Mesenchymal stem cell (in vitro differentiated cells and primary cell): Measurements from ENCODE around the gene BCORL1.
A peak's percentile ranks its signal among the peaks of the same experiment; 100 is the strongest.

Experiments
- DNase-seq: peaks from one replicate; pipeline ENCODE4 v3.0.0-alpha.2; 2013
- H2AFZ ChIP-seq: one replicate; pipeline ENCODE4 v1.6.1; 2013; ENCODE audit warnings: low read depth, mild to moderate bottlenecking, control low read depth, inconsistent platforms, low read length, moderate library complexity
- H2AK5ac ChIP-seq: 2 replicates; pipeline ENCODE4 v1.6.1; 2013; ENCODE audit warnings: low read length, moderate library complexity, mild to moderate bottlenecking, inconsistent platforms; ENCODE audit not compliant: severe bottlenecking
- H2BK120ac ChIP-seq: one replicate; pipeline ENCODE4 v1.6.1; 2013; ENCODE audit warnings: low read depth, mild to moderate bottlenecking, inconsistent platforms, low read length, moderate library complexity
- H2BK12ac ChIP-seq, 2 experiments: one replicate each; pipeline ENCODE4 v1.6.1; 2013; ENCODE audit warnings: inconsistent platforms in 2 of 2, low read length in 2 of 2, mild to moderate bottlenecking in 2 of 2, moderate library complexity in 2 of 2, control low read depth in 1 of 2
- H2BK15ac ChIP-seq: one replicate; pipeline ENCODE4 v1.6.1; 2013; ENCODE audit warnings: mild to moderate bottlenecking, low read depth, inconsistent platforms; ENCODE audit not compliant: poor library complexity, severe bottlenecking
- H2BK5ac ChIP-seq: 2 replicates; pipeline ENCODE4 v1.6.1; 2013; ENCODE audit warnings: low read depth, mild to moderate bottlenecking, low read length, control low read depth, inconsistent platforms; ENCODE audit not compliant: poor library complexity, severe bottlenecking
- H3K14ac ChIP-seq, 2 experiments: one replicate each; pipeline ENCODE4 v1.6.1; 2013; ENCODE audit warnings: inconsistent platforms in 2 of 2, low read length in 2 of 2, control low read depth in 1 of 2, mild to moderate bottlenecking in 1 of 2, moderate library complexity in 1 of 2
- H3K18ac ChIP-seq, 2 experiments: one replicate each; pipeline ENCODE4 v1.6.1; 2013; ENCODE audit warnings: inconsistent platforms in 2 of 2, low read length in 2 of 2, control low read depth in 1 of 2, low read depth in 1 of 2, mild to moderate bottlenecking in 1 of 2
- H3K23ac ChIP-seq, 2 experiments: one replicate each; pipeline ENCODE4 v1.6.1; 2013; ENCODE audit warnings: inconsistent platforms in 2 of 2, low read length in 2 of 2, mild to moderate bottlenecking in 2 of 2, moderate library complexity in 2 of 2, control low read depth in 1 of 2
- H3K27ac ChIP-seq: 2 replicates; pipeline ENCODE4 v1.5.1; 2013; ENCODE audit warnings: mild to moderate bottlenecking, moderate library complexity, low read length, control low read depth, inconsistent platforms; ENCODE audit not compliant: poor library complexity, severe bottlenecking
- H3K27me3 ChIP-seq, 2 experiments: 2 replicates each; pipeline versions ENCODE4 v1.6.1 to v1.7.0; 2013; ENCODE audit warnings: low read length in 2 of 2, mild to moderate bottlenecking in 2 of 2, moderate library complexity in 2 of 2, control low read depth in 1 of 2, inconsistent platforms in 1 of 2; ENCODE audit not compliant: control insufficient read depth in 1 of 2, insufficient read depth in 1 of 2
- H3K36me3 ChIP-seq, 2 experiments: 2 replicates each; pipeline versions ENCODE4 v1.6.1 to v1.7.0; 2013; ENCODE audit warnings: low read length in 2 of 2, control low read depth in 1 of 2, inconsistent platforms in 1 of 2, low read depth in 1 of 2, mild to moderate bottlenecking in 1 of 2; ENCODE audit not compliant: insufficient read depth in 2 of 2, control insufficient read depth in 1 of 2
- H3K4ac ChIP-seq, 2 experiments: one replicate each; pipeline ENCODE4 v1.6.1; 2013; ENCODE audit warnings: inconsistent platforms in 2 of 2, low read length in 2 of 2, mild to moderate bottlenecking in 2 of 2, moderate library complexity in 2 of 2, control low read depth in 1 of 2, low read depth in 1 of 2
- H3K4me1 ChIP-seq: 2 replicates; pipeline ENCODE4 v1.6.1; 2013; ENCODE audit warnings: low read depth, low read length, control low read depth; ENCODE audit not compliant: control insufficient read depth, insufficient read depth
- H3K4me2 ChIP-seq: 2 replicates; pipeline ENCODE4 v1.6.1; 2013; ENCODE audit warnings: low read length, mild to moderate bottlenecking, inconsistent platforms; ENCODE audit not compliant: poor library complexity, severe bottlenecking
- H3K4me3 ChIP-seq, 2 experiments: 2 replicates each; pipeline versions ENCODE4 v1.5.1 to v1.7.0; 2013; ENCODE audit warnings: low read length in 2 of 2, mild to moderate bottlenecking in 2 of 2, control low read depth in 1 of 2, low read depth in 1 of 2; ENCODE audit not compliant: insufficient read depth in 1 of 2
- H3K79me1 ChIP-seq: replicated peaks from 2 replicates; pipeline ENCODE4 v1.6.1; 2013; ENCODE audit warnings: mild to moderate bottlenecking, control low read depth, low read length, inconsistent platforms; ENCODE audit not compliant: poor library complexity, severe bottlenecking
- H3K9ac ChIP-seq: 2 replicates; pipeline ENCODE4 v1.7.0; 2013; ENCODE audit warnings: mild to moderate bottlenecking, low read length, moderate library complexity
- H3K9me3 ChIP-seq: 2 replicates; pipeline ENCODE4 v1.7.0; 2013; ENCODE audit warnings: mild to moderate bottlenecking, low read length; ENCODE audit not compliant: control insufficient read depth
- H4K8ac ChIP-seq: one replicate; pipeline ENCODE4 v1.6.1; 2013; ENCODE audit warnings: inconsistent platforms, mild to moderate bottlenecking, low read length, moderate library complexity
- H4K91ac ChIP-seq: one replicate; pipeline ENCODE4 v1.6.1; 2013; ENCODE audit warnings: mild to moderate bottlenecking, low read length, inconsistent platforms
- WGBS: methylation state at CpG from one replicate; pipeline ENCODE4 v1.1.7; 2013; ENCODE audit warnings: mixed read lengths; 5-methylcytosine and 5-hydroxymethylcytosine counted together

BCORL1 gene

DNA sequence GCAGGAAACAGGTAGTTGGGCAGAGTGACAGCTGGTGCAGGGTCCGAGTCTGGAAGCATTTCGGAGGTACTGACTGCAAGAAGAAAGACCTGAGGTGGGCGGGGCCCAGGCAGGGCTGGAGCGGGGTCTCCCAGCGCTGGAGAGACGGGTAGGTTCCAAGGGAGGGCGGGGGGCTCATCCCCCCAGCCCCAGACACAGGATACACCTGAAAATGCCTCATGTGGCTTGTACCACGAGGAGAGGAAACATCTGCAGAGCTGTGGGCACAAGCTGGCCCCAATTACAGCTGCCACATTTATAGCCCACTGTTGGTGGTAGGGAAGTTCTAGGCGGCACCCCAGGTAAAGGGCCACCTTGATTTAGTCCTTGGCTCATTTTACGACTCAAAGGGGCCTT lies 89.9 kb downstream of the BCORL1 start:
- H4K91ac ChIP-seq: no peak overlapping the region
- WGBS: 96% methylated on average over 9 of the region's 10 CpGs
- peaks cover 6% of the 10 kb centered on the region for H3K79me1 ChIP-seq
- H2BK5ac ChIP-seq: no peak overlapping the region
- H3K4ac ChIP-seq: no peak overlapping the region
- H3K9ac ChIP-seq: no peak overlapping the region
- H3K14ac ChIP-seq: no peak overlapping the region
- no peak overlapping the region for H3K18ac ChIP-seq
- no peak overlapping the region for H4K8ac ChIP-seq
- H2BK12ac ChIP-seq: no peak overlapping the region
- H3K9me3 ChIP-seq: no peaks in the 10 kb centered on the region
- peaks cover 45 to 47% of the 10 kb centered on the region in 2 experiments for H3K36me3 ChIP-seq
- DNase-seq: no peak
- H3K4me1 ChIP-seq: no peaks in the 10 kb centered on the region
- H3K23ac ChIP-seq: no peak overlapping the region
- H3K4me3 ChIP-seq: no peak overlapping the region
- no peaks in the 10 kb centered on the region for H3K27me3 ChIP-seq
- no peak overlapping the region for H2BK120ac ChIP-seq
- H2AK5ac ChIP-seq: no peak overlapping the region
- H3K27ac ChIP-seq: no peak overlapping the region
- H2AFZ ChIP-seq: no peak overlapping the region
- H2BK15ac ChIP-seq: no peak overlapping the region
- H3K4me2 ChIP-seq: no peak overlapping the region

- Histone ChIP-seq H2AK5ac (no peak overlapping the region), H3K9ac (no peak overlapping the region)
- DNase-seq: no peak
Observed at GRCh38 chrX:130075777-130076176, 93.3 kb downstream of the BCORL1 start.

DNA sequence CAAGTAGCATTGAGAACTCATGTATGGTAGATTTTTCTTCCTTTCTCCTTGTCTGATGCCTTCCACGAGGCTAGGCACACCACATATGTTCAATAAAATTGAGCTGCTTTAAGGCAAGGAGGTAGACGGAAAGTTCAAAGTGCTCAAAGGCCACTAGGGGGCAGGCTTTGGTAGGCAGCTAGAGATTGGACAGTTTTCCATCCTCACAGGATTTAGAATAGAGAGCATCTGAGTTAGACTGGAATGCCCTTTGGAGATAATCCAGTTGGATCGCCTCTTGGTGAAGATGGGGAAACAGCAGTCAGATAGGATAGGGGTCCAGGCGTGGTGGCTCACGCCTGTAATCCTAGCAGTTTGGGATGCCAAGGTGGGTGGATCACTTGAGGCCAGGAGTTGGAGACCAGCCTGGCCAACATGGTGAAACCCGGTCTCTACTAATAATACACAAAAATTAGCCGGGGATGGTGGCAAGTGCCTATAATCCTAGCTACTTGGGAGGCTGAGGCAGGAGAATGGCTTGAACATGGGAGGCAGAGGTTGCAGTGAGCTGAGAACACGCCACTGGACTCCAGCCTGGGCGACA lies 97.5 kb downstream of the BCORL1 start:
- H3K9ac ChIP-seq: no peak overlapping the region
- H3K9me3 ChIP-seq: no peaks in the 10 kb centered on the region
- H2BK120ac ChIP-seq: no peak overlapping the region
- no peak overlapping the region for H2BK5ac ChIP-seq
- no peak overlapping the region for H2AK5ac ChIP-seq
- no peak overlapping the region for H3K18ac ChIP-seq
- H3K79me1 ChIP-seq: peaks cover 7% of the 10 kb centered on the region
- peaks cover 5 to 30% of the 10 kb centered on the region in 2 experiments for H3K36me3 ChIP-seq
- H3K4me3 ChIP-seq: no peak overlapping the region
- H3K14ac ChIP-seq: no peak overlapping the region
- H4K91ac ChIP-seq: no peak overlapping the region
- H2BK12ac ChIP-seq: no peak overlapping the region
- H3K23ac ChIP-seq: no peak overlapping the region
- no peak overlapping the region for H2BK15ac ChIP-seq
- DNase-seq: peak; percentile 70
- H3K4me2 ChIP-seq: no peak overlapping the region
- H3K27me3 ChIP-seq: peaks cover 0 to 12% of the 10 kb centered on the region in 2 experiments
- no peak overlapping the region for H3K4ac ChIP-seq
- H4K8ac ChIP-seq: no peak overlapping the region
- no peak overlapping the region for H2AFZ ChIP-seq
- 54% methylated on average over 4 of the region's 9 CpGs for WGBS
- H3K4me1 ChIP-seq: peaks cover 25% of the 10 kb centered on the region
- H3K27ac ChIP-seq: no peak overlapping the region

More at GRCh38 chrX:130075777-130076176, 93.3 kb downstream of the BCORL1 start:
- no peak overlapping the region for H2AFZ ChIP-seq
- no peak overlapping the region for H3K18ac ChIP-seq
- H3K4me2 ChIP-seq: no peak overlapping the region
- no peak overlapping the region for H4K8ac ChIP-seq
- H3K27ac ChIP-seq: no peak overlapping the region
- H3K4me3 ChIP-seq: no peak overlapping the region
- 94% methylated on average over 4 of the region's 4 CpGs for WGBS
- H3K79me1 ChIP-seq: peaks cover 6% of the 10 kb centered on the region
- H4K91ac ChIP-seq: no peak overlapping the region
- no peaks in the 10 kb centered on the region for H3K9me3 ChIP-seq
- H2BK120ac ChIP-seq: no peak overlapping the region
- H3K36me3 ChIP-seq: peaks cover 27 to 34% of the 10 kb centered on the region in 2 experiments
- no peak overlapping the region for H2BK5ac ChIP-seq
- H2BK15ac ChIP-seq: no peak overlapping the region
- H3K14ac ChIP-seq: no peak overlapping the region
- H3K4ac ChIP-seq: no peak overlapping the region
- H3K27me3 ChIP-seq: peaks cover 0 to 3% of the 10 kb centered on the region in 2 experiments
- H3K23ac ChIP-seq: no peak overlapping the region
- no peaks in the 10 kb centered on the region for H3K4me1 ChIP-seq
- H2BK12ac ChIP-seq: no peak overlapping the region

GRCh38 chrX:130080791-130081367 lies 98.4 kb downstream of the BCORL1 start:
- 88% methylated on average over 7 of the region's 7 CpGs for WGBS
- Histone ChIP-seq H3K27me3 (peaks cover 0 to 12% of the 10 kb centered on the region in 2 experiments), H2AFZ (no peak overlapping the region), H3K23ac (no peak overlapping the region), H2AK5ac (no peak overlapping the region), H3K18ac (peak overlapping the region in 1 of 2 experiments; percentile 12), H3K79me1 (peaks cover 7% of the 10 kb centered on the region), H3K4me3 (no peak overlapping the region), H2BK15ac (no peak overlapping the region), H3K14ac (no peak overlapping the region), H3K36me3 (peaks cover 5 to 33% of the 10 kb centered on the region in 2 experiments), H2BK120ac (no peak overlapping the region), H3K27ac (no peak overlapping the region), H4K8ac (no peak overlapping the region), H3K4me2 (no peak overlapping the region), H4K91ac (peak overlapping the region; percentile 83), H2BK12ac (no peak overlapping the region), H3K4ac (no peak overlapping the region), H2BK5ac (no peak overlapping the region), H3K9ac (no peak overlapping the region), H3K9me3 (no peaks in the 10 kb centered on the region), H3K4me1 (peaks cover 34% of the 10 kb centered on the region)
- DNase-seq: no peak
